Right lobe of liver (tissue), 6 donors: ENCODE data around the gene PRDM16. TPM values are rescaled to one million over a fixed set of nuclear protein-coding genes. Genes with fewer than 3 reads are reported as not detected.

Experiments used
- ATAC-seq, 4 donors: fragments of 200-7000 bp; cut with Tn5 transposase; one replicate each; pipeline ENCODE4 v1.9.1; 2020; ENCODE audit warnings: mild to moderate bottlenecking in 4 of 4, moderate library complexity in 4 of 4
- DNase-seq, 3 donors: peaks; one replicate each; pipeline ENCODE4 v3.0.0-alpha.2; 2020
- H3K27ac ChIP-seq, 3 donors: fragments of 200-600 bp; one replicate each; pipeline ENCODE4 v1.8.0; 2022
- H3K27me3 ChIP-seq, 2 donors: fragments of 200-600 bp; one replicate each; pipeline ENCODE4 v1.8.0; 2022
- H3K36me3 ChIP-seq, 4 donors: fragments of 200-600 bp; sonication (generic) in 1 of 4; one replicate each; pipeline versions ENCODE4 v1.5.1 to v1.8.0; 2017 to 2022; ENCODE audit warnings: control low read depth in 1 of 4
- H3K4me1 ChIP-seq, 4 donors: fragments of 200-600 bp; sonication (generic) in 1 of 4; one replicate each; pipeline versions ENCODE4 v1.5.1 to v1.8.0; 2017 to 2022; ENCODE audit warnings: control low read depth in 1 of 4
- H3K4me3 ChIP-seq, 3 donors: fragments of 200-600 bp; one replicate each; pipeline ENCODE4 v1.8.0; 2022
- H3K9me3 ChIP-seq, 4 donors: fragments of 200-600 bp; sonication (generic) in 1 of 4; one replicate each; pipeline versions ENCODE4 v1.5.1 to v1.8.0; 2017 to 2022; ENCODE audit warnings: control low read depth in 1 of 4
- CTCF ChIP-seq, 4 donors: fragments of 200-600 bp in 3 of 4; fragments of 450-650 bp in 1 of 4; IDR thresholded peaks; one replicate each; pipeline versions ENCODE4 v1.5.1 to v1.8.0; 2016 to 2022; ENCODE audit warnings: antibody characterized with exemption in 4 of 4, mild to moderate bottlenecking in 2 of 4
- POLR2A ChIP-seq: fragments of 450-650 bp; IDR thresholded peaks from one replicate; pipeline ENCODE4 v1.6.1; 2017; ENCODE audit warnings: antibody characterized with exemption, mild to moderate bottlenecking
- WGBS: methylation state at CpG from one replicate; pipeline ENCODE4 v1.1.6; 2018; ENCODE audit warnings: low coverage, low lambda C conversion rate; ENCODE audit not compliant: insufficient coverage; ENCODE audit errors: missing lambda C conversion rate; 5-methylcytosine and 5-hydroxymethylcytosine counted together
- intact Hi-C, 2 donors: fragments of 100-400 bp; cut with DNase I; formaldehyde crosslinking; loops; one replicate each; pipeline versions ENCODE4 v1.11.2 to v1.14.1; 2022
- total RNA-seq, 6 experiments: library from RNA; depleted of rRNA in 2 of 6; stranded (reverse); fragments of >200 nt in 2 of 6; fragmentation: NEBNext Ultra II Directional in 3 of 6; extraction: Animal tissue kit (Norgen Biotek cat#: 25700) in 3 of 6; gene quantifications; one replicate each; pipeline versions ENCODE4 v1.1.0 to v1.2.4, GENCODE V29; 2016 to 2023
- donor health status: DM: no; HTN: yes; CAD: no.
- donor health status: DM: no; HTN: no; CAD: no.
- donor health status: DM: no; HTN: no; CAD: no.
- donor health status: DM: no; HTN: yes; CAD: no.
- donor health status: DM: no; HTN: yes; CAD: no.

Gene PRDM16
- total RNA-seq, 6 experiments from 2014 or later, result 0.06 to 0.75 (median 0.28) TPM

GRCh38 chr1:3357526-3358297, 288.7 kb downstream of the PRDM16 start:
- DNase-seq (no peak), ATAC-seq (no peak)
- H3K4me1 ChIP-seq, result no peaks in the 10 kb centered on the region
- WGBS, result 80% methylated on average over 2 of the region's 25 CpGs
- no peak overlapping the region for H3K4me3 ChIP-seq
- no peaks in the 10 kb centered on the region for H3K9me3 ChIP-seq
- no peaks in the 10 kb centered on the region for H3K36me3 ChIP-seq
- intact Hi-C loops, result no loop called here
- H3K27me3 ChIP-seq, result no peaks in the 10 kb centered on the region
- TF ChIP-seq CTCF (IDR thresholded peaks at IDR 0.05) (no peak), POLR2A (no peak)
- no peak overlapping the region for H3K27ac ChIP-seq

GRCh38 chr1:3359351-3359750, 290.3 kb downstream of the PRDM16 start:
- 41% methylated on average over 5 of the region's 10 CpGs for WGBS
- Histone ChIP-seq H3K36me3 (no peaks in the 10 kb centered on the region), H3K4me1 (no peaks in the 10 kb centered on the region), H3K27ac (no peak overlapping the region), H3K4me3 (no peak overlapping the region), H3K27me3 (no peaks in the 10 kb centered on the region), H3K9me3 (no peaks in the 10 kb centered on the region)
- ATAC-seq (no peak), DNase-seq (no peak)
- TF ChIP-seq CTCF (IDR thresholded peaks at IDR 0.05) (no peak), POLR2A (no peak)
- intact Hi-C loops, result no loop called here

GRCh38 chr1:3359756-3360440, 290.9 kb downstream of the PRDM16 start:
- Histone ChIP-seq H3K4me1 (no peaks in the 10 kb centered on the region), H3K36me3 (no peaks in the 10 kb centered on the region), H3K4me3 (no peak overlapping the region), H3K27ac (no peak overlapping the region), H3K9me3 (no peaks in the 10 kb centered on the region), H3K27me3 (no peaks in the 10 kb centered on the region)
- WGBS, result 84% methylated on average over 27 of the region's 31 CpGs
- ATAC-seq, result no peak
- TF ChIP-seq POLR2A (no peak), CTCF (IDR thresholded peaks at IDR 0.05) (no peak)
- no peak for DNase-seq
- intact Hi-C loops, result no loop called here

GRCh38 chr1:3360646-3361257, 291.7 kb downstream of the PRDM16 start:
- Histone ChIP-seq H3K36me3 (no peaks in the 10 kb centered on the region), H3K9me3 (no peaks in the 10 kb centered on the region), H3K27me3 (no peaks in the 10 kb centered on the region), H3K27ac (no peak overlapping the region), H3K4me3 (no peak overlapping the region), H3K4me1 (no peaks in the 10 kb centered on the region)
- no peak for ATAC-seq
- intact Hi-C loops, result no loop called here
- WGBS, result no CpG with 5 or more reads among the region's 32 CpGs
- no peak for DNase-seq
- no peak for TF ChIP-seq CTCF (IDR thresholded peaks at IDR 0.05)
- TF ChIP-seq POLR2A, result no peak
